ENCODE measurements around the gene PPEF1. TPM values are rescaled to one million over a fixed set of nuclear protein-coding genes. Genes with fewer than 3 reads are reported as not detected.

Gene PPEF1
- total and polyA plus RNA-seq, 9 of the 15 experiments (the other 6 are each of a cell fraction or from before 2014, with no cell fraction given): not detected

GRCh38 chrX:18674788-18675735, 32.4 kb upstream of the PPEF1 start (continued):
- TF ChIP-seq LCOR (CRISPR knock-in tag; IDR thresholded peaks at IDR 0.05) (no peak), ZFP91 (CRISPR knock-in tag; IDR thresholded peaks at IDR 0.05) (no peak), RHOXF2B (CRISPR knock-in tag; conservative IDR thresholded peaks at IDR 0.05) (no peak), SRSF3 (IDR thresholded peaks at IDR 0.05; ENCODE audit: insufficient read depth, low read length) (no peak), SMARCC2 (IDR thresholded peaks at IDR 0.05; ENCODE audit: low read depth) (no peak), XRCC3 (IDR thresholded peaks at IDR 0.05) (no peak), RREB1 (CRISPR knock-in tag; IDR thresholded peaks at IDR 0.05) (no peak), CCNT2 (IDR thresholded peaks at IDR 0.05; ENCODE audit: borderline replicate concordance, extremely low read depth, insufficient read length, low read depth, low read length) (no peak), IRF1 (CRISPR knock-in tag; IDR thresholded peaks at IDR 0.05; ENCODE audit: borderline replicate concordance) (no peak), ASH1L (IDR thresholded peaks at IDR 0.05; ENCODE audit: borderline replicate concordance, low read depth, partially characterized antibody) (no peak), DDX20 (tag; IDR thresholded peaks at IDR 0.05; ENCODE audit: low read depth) (no peak), BRD4 (IDR thresholded peaks at IDR 0.05) (peak; percentile 78; the same call in 1 of the 2 replicates), ZKSCAN3 (CRISPR knock-in tag; IDR thresholded peaks at IDR 0.05) (no peak), ZNF324 (CRISPR knock-in tag; IDR thresholded peaks at IDR 0.05) (no peak), KLF13 (tag; IDR thresholded peaks at IDR 0.05; ENCODE audit: borderline replicate concordance, low read depth) (no peak)
